NAMALWA (cell line): ENCODE measurements around the gene OR51A4.
"Not testable (repeated sequence)": the region's sequence is repeated elsewhere in the genome, so short reads cannot be mapped to it uniquely, and the experiment has no call there.

Experiments used
- DNase-seq: peaks from one replicate; pipeline ENCODE4 v3.0.0-alpha.2; 2015; ENCODE audit warnings: low spot score

Gene OR51A4, protein sequence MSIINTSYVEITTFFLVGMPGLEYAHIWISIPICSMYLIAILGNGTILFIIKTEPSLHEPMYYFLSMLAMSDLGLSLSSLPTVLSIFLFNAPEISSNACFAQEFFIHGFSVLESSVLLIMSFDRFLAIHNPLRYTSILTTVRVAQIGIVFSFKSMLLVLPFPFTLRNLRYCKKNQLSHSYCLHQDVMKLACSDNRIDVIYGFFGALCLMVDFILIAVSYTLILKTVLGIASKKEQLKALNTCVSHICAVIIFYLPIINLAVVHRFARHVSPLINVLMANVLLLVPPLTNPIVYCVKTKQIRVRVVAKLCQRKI

DNA sequence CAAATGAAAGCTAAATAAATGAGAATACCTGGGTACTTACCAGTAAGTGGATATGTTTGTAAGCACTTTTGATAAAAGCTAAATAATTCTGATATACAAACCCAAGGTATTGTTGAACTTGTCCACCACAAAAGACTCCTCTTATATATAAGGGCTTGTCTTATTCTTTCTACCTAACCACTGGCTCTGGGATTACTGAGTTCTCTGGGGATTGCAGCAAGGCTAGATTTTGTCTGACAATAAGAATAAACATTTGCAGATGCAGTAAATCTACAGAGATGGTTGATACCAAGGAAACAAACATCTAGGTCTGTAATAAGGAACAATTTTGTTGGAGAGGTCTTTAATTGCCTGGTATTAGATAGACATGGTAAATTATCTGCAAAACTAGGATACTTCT lies at the start of gene OR51A4:
TSS of gene OR51A4 (minus strand) at position 101 of the 400 bp plus-strand sequence. CDS start 505 bp downstream, outside the sequence.
- no peak for DNase-seq

DNA sequence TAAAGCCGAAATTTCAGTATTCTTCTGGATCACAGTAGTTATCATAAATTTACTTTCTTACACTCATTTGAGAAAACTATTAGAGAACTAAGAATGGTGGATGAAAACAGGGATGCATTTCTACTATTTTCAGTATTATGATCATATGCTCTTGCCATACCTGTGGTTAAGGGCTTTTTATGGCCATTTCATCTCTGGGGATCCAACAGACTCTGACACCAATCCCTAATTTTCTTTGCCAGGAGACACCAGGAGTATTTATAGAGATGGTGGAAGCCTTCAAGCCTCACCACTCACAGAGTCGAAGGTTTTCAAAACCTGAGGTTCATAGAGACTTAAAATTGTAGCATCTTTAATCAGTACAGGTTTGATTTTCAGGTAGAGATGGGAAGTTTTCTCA lies 47.1 kb upstream of the OR51A4 start, which contains the start of gene OR51L1:
TSS of gene OR51L1 (plus strand) at position 301 of the 400 bp plus-strand sequence. CDS start 4,132 bp downstream, outside the sequence.
- no peak for DNase-seq

DNA sequence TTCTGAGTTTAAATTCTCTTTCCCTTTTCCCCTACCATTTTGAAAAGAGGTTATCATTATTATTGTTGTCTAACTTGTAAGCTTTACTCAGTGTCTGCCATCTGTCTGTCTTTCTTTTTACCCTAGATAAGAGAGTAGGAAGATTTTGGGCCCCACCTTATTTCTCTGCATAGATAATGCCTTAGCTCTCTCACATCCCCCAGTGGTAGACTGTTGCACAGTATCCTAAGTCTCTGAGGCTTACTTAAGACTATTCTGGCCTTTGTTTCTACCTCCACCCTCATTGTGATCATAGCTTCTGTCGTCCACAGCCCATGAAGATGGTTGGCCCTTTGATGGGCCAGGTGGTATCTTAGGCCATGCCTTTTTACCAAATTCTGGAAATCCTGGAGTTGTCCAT lies 43.7 kb upstream of the OR51A4 start:
- peak; percentile 23 for DNase-seq

DNA sequence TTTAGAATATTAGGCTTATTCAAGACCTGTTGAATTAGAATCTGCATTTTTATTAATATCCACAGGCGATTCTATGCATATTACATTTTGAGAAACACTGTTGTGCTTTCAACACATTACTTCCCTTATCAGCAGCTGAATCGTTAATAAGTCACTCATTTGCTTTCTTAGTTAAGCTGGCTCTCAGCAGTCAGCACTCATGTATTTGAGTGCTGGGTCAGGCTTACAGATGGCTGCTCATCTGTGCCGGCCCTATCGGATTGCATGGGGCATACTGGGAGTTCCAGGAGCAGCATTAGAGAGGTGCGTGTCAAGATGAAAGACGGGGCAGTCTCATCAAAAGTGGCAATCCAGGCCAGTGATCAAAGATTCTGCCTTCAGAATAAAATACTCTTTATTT lies 36.4 kb upstream of the OR51A4 start:
- no peak for DNase-seq

DNA sequence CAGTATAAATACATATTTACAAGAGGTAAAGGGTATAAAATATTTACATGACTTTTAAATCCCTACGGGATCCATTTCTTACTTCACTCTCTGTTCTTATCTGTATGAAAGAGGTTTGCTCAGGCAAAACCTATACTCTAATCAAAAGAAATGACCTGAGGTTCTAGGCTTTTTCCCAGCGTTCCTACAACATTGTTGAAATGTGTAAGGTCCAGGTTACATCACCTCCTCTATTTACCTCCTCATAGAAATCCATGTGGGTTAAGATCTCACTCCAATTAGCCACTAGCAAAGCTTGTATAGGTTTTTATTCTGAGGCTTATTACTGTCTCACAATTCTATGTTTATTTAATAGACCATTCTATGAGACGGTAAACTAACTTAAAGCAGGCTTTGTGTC lies 35.3 kb upstream of the OR51A4 start:
- no peak for DNase-seq

DNA sequence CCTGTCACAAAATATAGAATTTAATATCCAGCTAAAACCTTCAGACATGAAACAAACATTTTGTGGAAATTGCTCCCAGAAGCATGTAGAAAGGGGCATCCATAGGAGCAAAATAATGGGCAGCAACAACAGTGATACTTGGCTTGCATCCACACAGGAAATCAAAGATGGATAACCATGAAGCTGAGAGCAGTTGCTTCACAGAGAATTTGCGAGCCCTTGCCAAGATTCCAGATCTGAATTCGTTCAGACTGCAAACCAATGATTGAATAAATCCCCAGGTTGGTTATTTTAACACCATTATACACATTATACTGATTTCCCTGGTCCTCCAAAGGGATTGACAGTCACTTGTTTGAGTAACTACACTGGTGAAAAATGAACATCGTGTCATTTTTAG lies 31.6 kb upstream of the OR51A4 start:
- no peak for DNase-seq

DNA sequence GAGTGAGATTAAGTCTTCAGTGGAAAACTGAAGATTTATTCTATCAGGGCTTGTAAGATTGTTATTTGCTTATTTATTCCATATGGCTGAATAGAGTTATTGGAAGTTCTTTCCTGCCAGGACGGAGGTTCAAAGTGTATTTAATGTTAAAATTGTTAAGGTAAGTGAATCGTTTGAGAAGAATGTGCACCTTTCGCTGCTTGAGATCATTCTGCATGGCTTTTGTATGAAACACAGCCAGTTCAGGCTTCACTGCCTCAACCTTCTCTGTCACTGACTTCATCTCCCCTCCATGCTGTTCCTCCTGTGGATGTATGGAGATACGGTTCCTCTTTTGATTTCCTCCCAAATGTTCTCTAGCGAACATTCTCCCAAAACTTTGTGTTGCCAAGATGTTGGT lies 28.0 kb upstream of the OR51A4 start:
- no peak for DNase-seq

DNA sequence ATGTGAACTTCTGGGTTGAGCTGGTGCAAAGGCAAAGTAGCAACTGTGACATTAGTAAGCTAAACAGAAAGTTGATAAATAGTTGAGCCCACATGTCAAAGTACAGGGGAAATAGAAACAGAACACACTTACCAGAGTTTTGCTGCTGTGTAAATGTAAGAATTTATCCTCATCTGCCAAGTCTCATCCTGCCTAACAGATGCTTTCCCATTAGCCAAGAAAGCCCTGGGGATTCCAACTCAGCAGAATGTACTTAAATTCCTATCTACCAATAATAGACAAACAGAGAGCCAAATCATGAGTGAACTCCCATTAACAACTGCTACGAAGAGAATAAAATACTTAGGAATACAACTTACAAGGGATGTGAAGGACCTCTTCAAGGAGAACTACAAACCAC lies 15.4 kb upstream of the OR51A4 start:
- DNase-seq, result no peak

DNA sequence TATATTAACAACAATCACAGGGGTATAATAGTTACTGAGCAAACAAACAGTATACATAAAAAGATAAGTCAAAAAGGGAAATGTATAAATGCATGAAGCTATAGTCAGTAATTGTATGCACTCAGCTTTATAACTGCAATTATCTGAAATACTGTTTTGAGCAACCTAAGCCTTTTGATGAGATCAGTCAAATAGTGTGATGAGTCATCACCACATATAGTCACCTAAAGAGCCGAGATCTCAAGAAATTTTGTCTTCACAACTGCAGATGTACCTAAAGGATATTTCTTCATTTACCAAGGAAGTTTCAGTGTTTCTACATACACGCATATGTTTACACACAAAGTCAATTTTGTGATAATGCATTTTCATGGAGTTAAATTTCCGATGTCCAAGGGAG lies 13.5 kb upstream of the OR51A4 start:
- DNase-seq, result no peak

DNA sequence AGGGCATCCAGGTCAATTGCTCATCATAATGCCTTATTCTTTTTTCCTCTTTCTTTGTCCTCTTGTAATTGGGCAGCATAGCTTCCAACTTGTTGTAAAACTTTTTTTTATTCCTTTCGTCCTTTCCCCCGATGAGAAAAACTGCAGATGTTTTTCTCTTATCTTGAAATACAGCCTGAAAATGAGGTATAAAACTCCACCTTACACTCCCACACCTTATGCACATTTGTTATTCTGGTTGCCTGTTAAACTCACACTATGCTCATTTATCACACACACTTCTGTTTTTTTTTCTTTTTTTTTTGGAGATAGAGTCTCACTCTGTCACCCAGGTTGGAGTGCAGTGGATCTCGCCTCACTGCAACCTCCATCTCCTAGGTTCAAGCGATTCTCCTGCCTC lies 10.0 kb upstream of the OR51A4 start:
- DNase-seq, result no peak

DNA sequence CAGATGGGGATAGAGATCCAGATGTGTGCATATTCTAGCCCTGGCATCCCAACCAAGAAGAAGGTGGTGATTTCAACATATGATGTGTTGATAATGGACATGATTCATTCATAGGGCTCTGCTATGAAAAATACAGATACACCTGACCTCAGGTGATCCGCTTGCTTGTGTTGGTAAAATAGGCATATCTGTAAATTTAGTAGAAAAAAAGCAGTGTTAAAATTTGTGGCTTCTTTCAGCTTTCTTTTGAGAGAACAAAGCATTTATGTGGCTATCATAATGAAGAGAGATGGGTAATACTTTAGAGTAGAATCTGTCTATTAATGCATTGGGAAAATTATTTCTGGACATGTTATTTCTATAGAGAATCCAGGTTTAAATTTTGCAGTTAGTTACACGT lies 8.2 kb upstream of the OR51A4 start, which contains the start of gene OR51A2:
TSS of gene OR51A2 (minus strand) at position 101 of the 400 bp plus-strand sequence. CDS start at position 101, 0 bp downstream.
- DNase-seq, result not testable (repeated sequence)

DNA sequence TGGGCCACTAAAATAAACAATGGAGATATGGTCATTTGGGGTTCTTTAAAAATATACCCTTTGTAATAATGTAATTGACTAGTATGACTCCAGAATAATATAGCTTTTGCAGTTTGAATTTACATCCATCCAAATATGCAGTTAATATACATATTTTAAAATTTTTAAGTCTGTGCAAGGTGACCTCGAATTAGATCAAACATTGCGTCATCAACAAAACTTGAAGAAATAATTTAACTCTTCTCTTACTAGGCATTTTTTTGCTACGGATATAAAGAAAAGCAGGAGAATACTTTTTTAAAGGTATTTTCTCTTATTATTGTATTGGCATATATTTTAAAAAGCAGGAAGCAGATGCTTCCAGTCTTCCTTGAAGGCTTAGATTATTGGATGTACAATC lies 10.7 kb downstream of the OR51A4 start:
- no peak for DNase-seq

DNA sequence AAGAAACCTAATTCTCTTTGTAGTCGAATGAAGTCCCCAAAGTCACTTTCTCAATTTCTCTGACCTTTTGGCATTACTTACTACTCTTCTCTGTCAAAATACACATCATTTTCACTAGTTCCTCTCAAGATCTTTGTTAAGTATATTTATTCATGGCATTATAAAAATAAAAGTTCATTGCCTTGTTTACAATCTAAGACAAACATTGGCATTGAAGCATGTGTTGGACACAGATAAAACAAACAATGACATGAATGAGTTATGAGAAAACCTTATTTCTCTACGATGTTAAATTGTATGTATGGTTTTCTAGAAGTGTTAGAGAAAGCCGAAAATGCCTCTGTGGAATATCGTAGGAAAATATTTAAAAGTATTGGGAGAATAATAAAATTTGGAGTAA lies 14.7 kb downstream of the OR51A4 start:
- DNase-seq, result no peak

DNA sequence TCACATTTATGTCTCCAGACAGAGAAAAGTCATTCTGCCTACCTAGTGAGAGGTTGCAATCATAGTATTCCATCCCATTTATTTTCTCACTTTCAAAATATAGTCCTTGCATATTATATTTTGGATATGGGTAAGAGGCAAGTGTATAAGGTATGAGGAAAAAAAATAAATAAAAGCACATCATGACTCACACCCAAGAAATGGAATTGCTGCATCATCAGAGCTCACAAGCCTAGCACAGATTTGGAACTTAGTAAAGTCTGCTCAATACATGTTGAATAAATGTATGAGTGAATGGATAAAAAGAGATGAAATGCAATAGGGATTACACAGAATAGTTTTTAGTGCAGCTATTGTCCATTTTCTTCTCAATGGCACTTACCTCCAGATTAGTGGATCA lies 20.8 kb downstream of the OR51A4 start:
- no peak for DNase-seq

DNA sequence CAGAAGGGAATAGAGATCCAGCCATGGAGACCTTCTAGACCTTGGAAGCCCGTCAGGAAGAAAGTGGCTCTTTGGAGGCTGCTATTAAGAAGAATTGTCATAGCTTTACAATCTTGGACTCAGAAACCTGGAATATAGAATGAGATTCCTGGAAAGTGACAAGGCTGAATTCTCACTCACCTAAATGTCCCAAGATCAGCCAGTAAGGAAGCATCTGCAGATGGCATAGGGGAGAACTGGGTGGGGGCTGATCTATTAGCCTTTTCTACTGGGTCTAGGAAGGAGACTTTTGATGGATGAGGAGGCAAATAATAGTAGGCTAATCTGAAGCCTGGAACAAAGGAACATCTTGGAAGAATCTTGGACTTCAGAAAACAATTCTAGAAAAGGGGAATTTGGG lies 23.2 kb downstream of the OR51A4 start, which contains the start of gene OR51G1:
TSS of gene OR51G1 (minus strand) at position 101 of the 400 bp plus-strand sequence. CDS start at position 101, 0 bp downstream.
- DNase-seq, result no peak

DNA sequence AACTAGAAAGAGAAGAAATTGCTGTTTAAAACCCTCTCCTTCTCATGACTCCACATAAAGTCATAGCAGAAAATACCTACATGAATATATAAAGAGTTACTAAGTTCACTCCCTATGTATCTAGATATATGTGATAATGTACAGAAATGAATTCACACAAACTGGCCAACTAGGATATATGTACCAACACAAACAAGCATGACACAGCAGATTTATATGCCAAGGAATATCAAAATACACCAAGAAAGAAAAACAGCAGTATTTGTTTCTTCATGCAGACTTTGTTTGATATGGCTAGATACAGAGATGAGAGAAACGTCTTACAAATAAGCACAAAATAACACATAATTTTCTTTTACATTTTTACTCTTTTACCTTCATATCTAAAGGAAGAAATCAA lies 25.1 kb downstream of the OR51A4 start:
- DNase-seq, result no peak

DNA sequence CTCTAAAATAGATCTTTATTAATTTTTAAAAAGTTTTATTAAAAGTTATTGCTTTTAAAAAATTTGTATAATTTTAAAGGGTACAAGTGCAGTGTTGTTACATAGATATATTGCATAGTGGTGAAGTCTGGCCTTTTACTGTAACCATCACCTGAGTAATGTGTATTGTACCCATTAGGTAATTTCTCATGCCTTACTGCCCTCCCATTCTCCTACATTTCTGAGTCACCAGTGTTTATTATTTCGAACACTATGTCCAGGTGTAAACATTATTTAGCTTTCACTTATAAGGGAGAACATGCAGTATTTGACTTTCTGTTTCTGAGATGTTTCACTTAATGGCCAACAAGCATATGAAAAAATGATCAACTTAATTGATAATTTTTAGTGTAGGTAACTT lies 25.6 kb downstream of the OR51A4 start:
- DNase-seq, result no peak

DNA sequence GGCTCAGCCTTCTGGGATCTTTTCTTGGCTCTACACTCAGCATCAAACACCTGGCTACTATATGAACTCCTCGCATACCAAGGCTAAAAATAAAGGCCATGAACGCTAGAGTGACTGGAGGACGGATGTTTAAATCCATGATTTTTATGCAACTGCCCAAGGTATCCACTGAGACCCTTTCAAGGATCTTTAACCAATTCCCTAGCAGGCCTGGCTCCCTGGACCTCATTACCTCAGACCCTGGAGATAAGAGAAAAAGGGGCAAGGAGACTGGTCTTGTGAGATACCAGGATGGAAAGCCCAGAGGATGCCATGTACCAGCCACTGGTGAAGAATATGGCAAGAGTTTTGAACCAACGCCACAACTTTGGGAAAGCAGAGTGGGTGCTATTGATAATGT lies 28.2 kb downstream of the OR51A4 start, which contains the start of gene OR51G2:
TSS of gene OR51G2 (minus strand) at position 101 of the 400 bp plus-strand sequence. CDS start 3,687 bp downstream, outside the sequence.
- no peak for DNase-seq

DNA sequence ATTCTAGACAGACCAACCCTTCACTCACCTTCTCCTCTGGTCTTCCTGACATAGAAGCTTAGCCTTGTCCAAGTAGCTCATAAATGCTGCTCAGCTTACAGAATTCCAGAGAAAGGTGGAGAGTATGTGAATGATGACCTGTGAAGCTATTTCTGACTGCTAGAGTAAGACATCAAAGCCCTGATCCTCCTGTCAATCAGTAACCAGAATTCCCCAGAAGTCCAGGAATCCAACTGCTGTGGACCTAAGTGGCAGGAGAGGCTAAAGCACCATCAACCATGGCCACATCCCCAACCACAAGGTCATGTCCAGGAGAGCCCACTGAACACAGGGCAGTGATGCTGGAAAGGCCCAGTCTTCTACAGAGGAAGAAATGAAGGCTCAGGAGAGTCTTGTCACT lies 30.8 kb downstream of the OR51A4 start:
- no peak for DNase-seq

DNA sequence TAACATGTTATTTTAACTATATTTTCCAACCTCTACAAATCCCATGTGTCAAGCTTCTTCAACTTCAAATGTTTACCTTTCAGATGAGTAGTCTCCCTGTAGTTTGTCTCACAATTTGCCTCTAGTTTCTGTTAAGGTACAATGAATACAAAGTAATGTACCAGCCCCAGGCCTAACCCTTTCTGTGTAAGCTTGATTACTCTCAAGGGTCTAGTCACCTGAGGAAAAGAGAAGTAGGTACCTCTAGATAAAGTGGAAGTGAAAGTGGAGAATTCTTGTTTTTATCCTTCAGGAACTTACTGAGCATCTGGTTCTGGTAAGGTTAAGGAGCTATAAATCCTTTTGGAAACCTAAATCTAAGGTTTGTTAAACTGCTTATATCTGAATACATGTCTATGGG lies 43.9 kb downstream of the OR51A4 start, which contains the start of gene OR51A7:
TSS of gene OR51A7 (plus strand) at position 300 of the 400 bp plus-strand sequence. CDS start 3,587 bp downstream, outside the sequence.
- DNase-seq, result no peak
